Measurements from ENCODE around the gene NSUN5.
A peak's percentile ranks its signal among the peaks of the same experiment; 100 is the strongest.
"Not testable (repeated sequence)": the region's sequence is repeated elsewhere in the genome, so short reads cannot be mapped to it uniquely, and the experiment has no call there.

NSUN5 gene

DNA sequence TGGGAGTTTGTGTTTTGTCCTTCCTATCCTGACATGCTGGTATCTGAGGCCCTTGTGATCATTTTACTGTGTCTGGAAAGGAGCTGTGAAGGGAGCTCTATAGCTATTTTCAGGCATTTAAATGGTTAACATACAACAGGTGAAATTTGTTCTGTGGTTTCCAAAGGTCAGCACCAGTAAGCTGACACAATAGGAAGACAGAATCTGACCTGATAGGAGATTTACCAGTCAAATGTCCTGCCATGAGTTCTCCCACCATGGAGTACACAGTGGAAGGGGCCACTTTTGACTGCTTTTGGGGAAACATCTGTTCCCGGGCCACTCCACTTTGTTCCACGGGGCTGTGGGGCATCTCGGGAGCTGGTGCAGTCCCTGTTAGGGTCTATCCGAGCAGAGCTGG is 36.9 kb upstream of the NSUN5 start:
- WGBS, 2 experiments (ENCODE audit: insufficient coverage in 2 of 2): 80 to 88% methylated on average over 4 of the region's 4 CpGs
- Histone ChIP-seq H3K9me3 (ENCODE audit: control insufficient read depth, low read length) (no peaks in the 10 kb centered on the region), H3K36me3 (ENCODE audit: control insufficient read depth, insufficient read depth, low read length) (no peaks in the 10 kb centered on the region), H3K4me3 (ENCODE audit: extremely low read depth, insufficient read depth, low read length, poor library complexity, severe bottlenecking) (no peak overlapping the region), H3K4me1 (ENCODE audit: control insufficient read depth, insufficient read depth, low read length, poor library complexity, severe bottlenecking) (peaks cover 9% of the 10 kb centered on the region), H3K27ac (ENCODE audit: low read depth, low read length, severe bottlenecking) (no peak overlapping the region)

- Histone ChIP-seq H3K4me1 (ENCODE audit: control insufficient read depth, insufficient read depth, low read length, poor library complexity, severe bottlenecking) (peaks cover 9% of the 10 kb centered on the region), H3K4me3 (ENCODE audit: extremely low read depth, insufficient read depth, low read length, poor library complexity, severe bottlenecking) (no peak overlapping the region), H3K27ac (ENCODE audit: low read depth, low read length, severe bottlenecking) (no peak overlapping the region), H3K9me3 (ENCODE audit: control insufficient read depth, low read length) (no peaks in the 10 kb centered on the region), H3K36me3 (ENCODE audit: control insufficient read depth, insufficient read depth, low read length) (no peaks in the 10 kb centered on the region)
- WGBS, 2 experiments (ENCODE audit: insufficient coverage in 2 of 2): 88 to 92% methylated on average over 6 to 7 of the region's 7 CpGs
Measured at GRCh38 chr7:73343671-73344380, 35.2 kb upstream of the NSUN5 start.

GRCh38 chr7:73342645-73343044 is 34.0 kb upstream of the NSUN5 start:
- 58 to 68% methylated on average over 8 of the region's 8 CpGs for WGBS, 2 experiments (ENCODE audit: insufficient coverage in 2 of 2)
- Histone ChIP-seq H3K4me3 (ENCODE audit: extremely low read depth, insufficient read depth, low read length, poor library complexity, severe bottlenecking) (no peak overlapping the region), H3K27ac (ENCODE audit: low read depth, low read length, severe bottlenecking) (peak overlapping the region; percentile 63), H3K9me3 (ENCODE audit: control insufficient read depth, low read length) (no peaks in the 10 kb centered on the region), H3K36me3 (ENCODE audit: control insufficient read depth, insufficient read depth, low read length) (no peaks in the 10 kb centered on the region), H3K4me1 (ENCODE audit: control insufficient read depth, insufficient read depth, low read length, poor library complexity, severe bottlenecking) (peaks cover 9% of the 10 kb centered on the region)

DNA sequence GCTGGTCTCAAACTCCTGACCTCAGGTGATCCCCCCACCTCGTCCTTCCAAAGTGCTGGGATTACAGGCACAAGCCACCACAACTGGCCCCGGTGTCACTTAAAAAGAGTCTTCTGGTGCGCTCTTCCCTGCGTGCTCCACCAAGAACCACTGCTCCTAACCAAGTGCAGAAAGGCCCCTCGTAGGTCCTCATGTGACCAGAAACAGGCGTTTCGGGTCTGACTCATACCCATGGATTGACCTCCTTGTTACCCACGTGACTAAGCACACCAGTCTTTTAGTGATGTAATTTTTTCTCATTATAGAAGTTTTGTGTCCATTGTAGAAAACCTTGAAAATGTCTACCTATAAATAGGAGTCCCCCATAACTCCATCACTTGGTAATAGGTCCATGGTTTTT is 33.3 kb upstream of the NSUN5 start:
- H3K27ac ChIP-seq (ENCODE audit: low read depth, low read length, severe bottlenecking): peak overlapping the region; percentile 63
- no peaks in the 10 kb centered on the region for H3K36me3 ChIP-seq (ENCODE audit: control insufficient read depth, insufficient read depth, low read length)
- H3K9me3 ChIP-seq (ENCODE audit: control insufficient read depth, low read length): no peaks in the 10 kb centered on the region
- H3K4me1 ChIP-seq (ENCODE audit: control insufficient read depth, insufficient read depth, low read length, poor library complexity, severe bottlenecking): peaks cover 9% of the 10 kb centered on the region
- H3K4me3 ChIP-seq (ENCODE audit: extremely low read depth, insufficient read depth, low read length, poor library complexity, severe bottlenecking): no peak overlapping the region
- 84 to 89% methylated on average over 7 of the region's 8 CpGs for WGBS, 2 experiments (ENCODE audit: insufficient coverage in 2 of 2)

DNA sequence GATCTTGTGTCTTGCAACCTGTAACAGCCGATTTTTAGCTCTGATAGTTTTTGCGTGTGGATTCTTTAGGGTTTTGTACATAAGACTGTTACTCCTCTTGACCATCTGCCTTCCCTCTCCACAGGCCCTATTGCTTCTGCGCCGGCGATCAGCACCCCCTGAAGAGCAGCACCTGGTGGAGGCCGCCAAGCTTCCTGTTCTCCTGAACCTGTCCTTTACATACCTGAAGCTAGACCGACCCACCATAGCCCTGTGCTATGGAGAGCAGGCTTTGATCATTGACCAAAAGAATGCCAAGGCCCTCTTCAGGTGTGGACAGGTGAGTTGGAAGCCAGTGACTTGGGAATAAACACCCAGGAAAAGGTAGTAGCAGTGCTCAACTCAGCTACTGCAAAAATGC is 31.9 kb upstream of the NSUN5 start:
- Histone ChIP-seq H3K4me1 (ENCODE audit: control insufficient read depth, insufficient read depth, low read length, poor library complexity, severe bottlenecking) (peaks cover 9% of the 10 kb centered on the region), H3K27ac (ENCODE audit: low read depth, low read length, severe bottlenecking) (no peak overlapping the region), H3K9me3 (ENCODE audit: control insufficient read depth, low read length) (no peaks in the 10 kb centered on the region), H3K36me3 (ENCODE audit: control insufficient read depth, insufficient read depth, low read length) (no peaks in the 10 kb centered on the region), H3K4me3 (ENCODE audit: extremely low read depth, insufficient read depth, low read length, poor library complexity, severe bottlenecking) (no peak overlapping the region)
- WGBS, 2 experiments (ENCODE audit: insufficient coverage in 2 of 2): 86 to 89% methylated on average over 5 of the region's 7 CpGs

DNA sequence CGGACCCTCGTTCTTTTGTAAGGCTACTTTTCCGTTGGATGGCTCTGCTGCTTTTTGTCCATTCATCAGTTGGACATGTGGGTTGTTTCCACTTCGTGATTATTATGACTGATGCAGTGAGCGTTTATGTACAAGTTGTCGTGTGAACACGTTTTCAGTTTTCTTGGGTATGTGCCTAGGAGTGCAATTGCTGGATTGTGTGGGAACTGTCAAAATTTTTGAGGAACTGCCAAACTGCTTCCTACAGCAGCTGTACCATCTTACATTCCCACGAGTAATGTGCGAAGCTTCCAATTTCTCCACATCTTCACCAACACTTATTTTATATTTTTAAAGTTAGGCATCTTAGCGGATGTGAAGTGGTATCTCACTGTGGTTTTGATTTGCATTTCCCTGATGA is 29.7 kb upstream of the NSUN5 start:
- Histone ChIP-seq H3K4me3 (ENCODE audit: extremely low read depth, insufficient read depth, low read length, poor library complexity, severe bottlenecking) (no peak overlapping the region), H3K9me3 (ENCODE audit: control insufficient read depth, low read length) (no peaks in the 10 kb centered on the region), H3K4me1 (ENCODE audit: control insufficient read depth, insufficient read depth, low read length, poor library complexity, severe bottlenecking) (peaks cover 9% of the 10 kb centered on the region), H3K27ac (ENCODE audit: low read depth, low read length, severe bottlenecking) (no peak overlapping the region), H3K36me3 (ENCODE audit: control insufficient read depth, insufficient read depth, low read length) (no peaks in the 10 kb centered on the region)
- 97 to 100% methylated on average over 1 to 6 of the region's 10 CpGs for WGBS, 2 experiments (ENCODE audit: insufficient coverage in 2 of 2)

DNA sequence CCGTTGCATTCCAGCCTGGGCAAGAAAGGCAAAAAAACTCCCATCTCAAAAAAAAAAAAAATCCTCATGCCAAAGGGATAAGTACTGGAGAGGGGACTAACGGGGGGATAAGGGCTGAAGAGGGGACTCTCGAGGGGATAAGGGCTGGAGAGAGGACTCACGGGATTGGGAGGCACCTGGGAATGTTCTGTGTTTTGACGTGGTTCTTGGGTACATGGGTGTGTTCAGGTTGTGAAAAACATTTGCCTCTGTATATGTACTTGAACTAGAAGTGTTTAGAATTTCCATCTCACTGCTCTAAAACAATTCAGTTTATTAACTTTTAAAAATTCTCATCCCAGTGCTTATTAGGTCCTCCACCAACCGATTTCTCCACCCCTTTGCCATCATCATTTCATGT is 23.8 kb upstream of the NSUN5 start:
- Histone ChIP-seq H3K27ac (ENCODE audit: low read depth, low read length, severe bottlenecking) (no peak overlapping the region), H3K4me3 (ENCODE audit: extremely low read depth, insufficient read depth, low read length, poor library complexity, severe bottlenecking) (no peak overlapping the region), H3K36me3 (ENCODE audit: control insufficient read depth, insufficient read depth, low read length) (no peaks in the 10 kb centered on the region), H3K9me3 (ENCODE audit: control insufficient read depth, low read length) (no peaks in the 10 kb centered on the region), H3K4me1 (ENCODE audit: control insufficient read depth, insufficient read depth, low read length, poor library complexity, severe bottlenecking) (peaks cover 13% of the 10 kb centered on the region)
- WGBS, 2 experiments (ENCODE audit: insufficient coverage in 2 of 2): 93 to 98% methylated on average over 5 of the region's 6 CpGs

DNA sequence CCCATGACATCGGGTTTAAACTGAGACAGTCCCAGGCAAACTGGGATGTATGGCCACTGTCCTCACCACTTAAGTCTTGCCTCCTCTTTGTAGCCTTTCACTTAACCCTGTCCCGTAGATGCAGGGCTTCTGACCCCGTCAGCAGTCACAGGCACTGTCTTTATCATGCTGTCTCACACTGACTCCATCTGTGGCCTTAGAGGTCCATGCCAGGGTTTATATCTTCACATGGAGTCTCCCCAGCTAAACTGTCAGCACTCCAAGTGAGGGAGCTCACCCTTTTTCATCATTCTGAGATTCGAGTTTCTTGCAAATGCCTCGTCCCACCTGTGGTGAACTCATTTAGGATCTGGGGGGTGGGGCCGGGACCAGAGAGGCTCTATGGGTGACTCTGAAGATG is 22.1 kb upstream of the NSUN5 start:
- 68 to 81% methylated on average over 4 of the region's 6 CpGs for WGBS, 2 experiments (ENCODE audit: insufficient coverage in 2 of 2)
- peaks cover 13% of the 10 kb centered on the region for H3K4me1 ChIP-seq (ENCODE audit: control insufficient read depth, insufficient read depth, low read length, poor library complexity, severe bottlenecking)

DNA sequence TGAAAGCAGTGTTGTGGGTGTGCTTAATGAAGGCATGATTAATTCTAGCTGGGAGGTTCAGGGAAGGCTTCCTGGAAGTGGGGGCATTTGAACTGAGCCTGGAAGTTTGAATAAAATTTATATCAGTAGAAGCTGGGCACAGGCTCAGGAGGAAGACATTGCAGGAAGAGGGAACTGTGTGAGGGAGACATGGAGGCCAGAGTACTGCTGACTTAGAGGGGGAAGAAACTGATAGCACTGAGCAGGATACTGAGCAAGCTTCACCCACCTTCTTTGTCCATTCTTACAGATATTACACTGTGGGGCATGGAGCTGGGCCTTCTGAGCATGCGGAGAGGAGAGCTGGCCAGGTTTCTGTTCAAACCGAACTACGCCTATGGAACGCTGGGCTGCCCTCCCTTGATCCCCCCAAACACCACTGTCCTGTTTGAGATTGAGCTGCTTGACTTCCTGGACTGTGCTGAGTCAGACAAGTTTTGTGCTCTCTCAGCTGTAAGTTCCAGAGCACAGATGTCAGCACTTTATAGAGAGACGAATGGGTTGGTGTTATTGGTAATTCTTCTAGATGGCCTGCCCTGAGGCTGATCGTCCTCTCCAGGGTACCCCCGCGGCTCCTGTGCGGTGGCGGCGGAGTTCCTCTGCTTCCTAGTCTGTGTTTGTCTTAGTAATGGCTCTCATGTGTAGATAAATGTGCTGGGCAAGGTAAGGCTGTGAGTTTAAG is 21.4 kb upstream of the NSUN5 start:
- Histone ChIP-seq H3K36me3 (ENCODE audit: control insufficient read depth, insufficient read depth, low read length) (no peaks in the 10 kb centered on the region), H3K9me3 (ENCODE audit: control insufficient read depth, low read length) (no peaks in the 10 kb centered on the region), H3K4me1 (ENCODE audit: control insufficient read depth, insufficient read depth, low read length, poor library complexity, severe bottlenecking) (peaks cover 13% of the 10 kb centered on the region), H3K4me3 (ENCODE audit: extremely low read depth, insufficient read depth, low read length, poor library complexity, severe bottlenecking) (no peak overlapping the region), H3K27ac (ENCODE audit: low read depth, low read length, severe bottlenecking) (peak overlapping the region; percentile 33)
- WGBS, 2 experiments (ENCODE audit: insufficient coverage in 2 of 2): 83% methylated on average over 10 to 11 of the region's 11 CpGs

More for the DNA sequence above, 22.1 kb upstream of the NSUN5 start:
- Histone ChIP-seq H3K4me3 (ENCODE audit: extremely low read depth, insufficient read depth, low read length, poor library complexity, severe bottlenecking) (no peak overlapping the region), H3K36me3 (ENCODE audit: control insufficient read depth, insufficient read depth, low read length) (no peaks in the 10 kb centered on the region), H3K9me3 (ENCODE audit: control insufficient read depth, low read length) (no peaks in the 10 kb centered on the region), H3K27ac (ENCODE audit: low read depth, low read length, severe bottlenecking) (peak overlapping the region; percentile 33)

GRCh38 chr7:73328696-73329095 is 20.1 kb upstream of the NSUN5 start:
- H3K36me3 ChIP-seq (ENCODE audit: control insufficient read depth, insufficient read depth, low read length): no peaks in the 10 kb centered on the region
- no peaks in the 10 kb centered on the region for H3K9me3 ChIP-seq (ENCODE audit: control insufficient read depth, low read length)
- no peak overlapping the region for H3K27ac ChIP-seq (ENCODE audit: low read depth, low read length, severe bottlenecking)
- H3K4me1 ChIP-seq (ENCODE audit: control insufficient read depth, insufficient read depth, low read length, poor library complexity, severe bottlenecking): peaks cover 13% of the 10 kb centered on the region
- WGBS, 2 experiments (ENCODE audit: insufficient coverage in 2 of 2): 97 to 100% methylated on average over 5 of the region's 10 CpGs
- no peak overlapping the region for H3K4me3 ChIP-seq (ENCODE audit: extremely low read depth, insufficient read depth, low read length, poor library complexity, severe bottlenecking)

- 98% methylated on average over 29 to 37 of the region's 43 CpGs for WGBS, 2 experiments (ENCODE audit: insufficient coverage in 2 of 2)
- H3K36me3 ChIP-seq (ENCODE audit: control insufficient read depth, insufficient read depth, low read length); H3K4me3 ChIP-seq (ENCODE audit: extremely low read depth, insufficient read depth, low read length, poor library complexity, severe bottlenecking); H3K9me3 ChIP-seq (ENCODE audit: control insufficient read depth, low read length); H3K27ac ChIP-seq (ENCODE audit: low read depth, low read length, severe bottlenecking): not testable (repeated sequence)
- H3K4me1 ChIP-seq (ENCODE audit: control insufficient read depth, insufficient read depth, low read length, poor library complexity, severe bottlenecking): peaks cover 13% of the 10 kb centered on the region
Measured at GRCh38 chr7:73327922-73328321, 19.3 kb upstream of the NSUN5 start, which contains the start of the genes FKBP6 and TRIM50. Gene FKBP6, plus strand, starts transcription at chr7:73328161. Its CDS starts 268 bp downstream, at chr7:73328429. Gene TRIM50, minus strand, starts transcription at chr7:73328082. Its CDS starts 3,295 bp downstream, at chr7:73324787.
